Measurements from ENCODE around the gene RAB3IL1. TPM values are rescaled to one million over a fixed set of nuclear protein-coding genes. Genes with fewer than 3 reads are reported as not detected.

The RAB3IL1 gene
- total and polyA plus RNA-seq, 9 of the 15 experiments (the other 6 are each of a cell fraction or from before 2014, with no cell fraction given) = 0.15 to 42.6 (median 15.5) TPM

- no peak for TF ChIP-seq THRA (IDR thresholded peaks at IDR 0.05)
- TF ChIP-seq, protein P1, sequence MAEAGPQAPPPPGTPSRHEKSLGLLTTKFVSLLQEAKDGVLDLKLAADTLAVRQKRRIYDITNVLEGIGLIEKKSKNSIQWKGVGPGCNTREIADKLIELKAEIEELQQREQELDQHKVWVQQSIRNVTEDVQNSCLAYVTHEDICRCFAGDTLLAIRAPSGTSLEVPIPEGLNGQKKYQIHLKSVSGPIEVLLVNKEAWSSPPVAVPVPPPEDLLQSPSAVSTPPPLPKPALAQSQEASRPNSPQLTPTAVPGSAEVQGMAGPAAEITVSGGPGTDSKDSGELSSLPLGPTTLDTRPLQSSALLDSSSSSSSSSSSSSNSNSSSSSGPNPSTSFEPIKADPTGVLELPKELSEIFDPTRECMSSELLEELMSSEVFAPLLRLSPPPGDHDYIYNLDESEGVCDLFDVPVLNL (CRISPR knock-in tag; IDR thresholded peaks at IDR 0.05; ENCODE audit: low read depth) = no peak
- peak in 1 of 2 experiments; percentile 59; a peak in 1 of 4 replicates for TF ChIP-seq TEAD1 (CRISPR knock-in tag; IDR thresholded peaks at IDR 0.05)
- no peak for TF ChIP-seq ZNF785 (CRISPR knock-in tag; IDR thresholded peaks at IDR 0.05)
- no peak for TF ChIP-seq MYBL2 (IDR thresholded peaks at IDR 0.05; ENCODE audit: low read depth)
- TF ChIP-seq MYBL2 (CRISPR knock-in tag; IDR thresholded peaks at IDR 0.05; ENCODE audit: borderline replicate concordance) = no peak
- TF ChIP-seq SMAD4 (CRISPR knock-in tag; conservative IDR thresholded peaks at IDR 0.05) = peak; percentile 82
- TF ChIP-seq L3MBTL2 (IDR thresholded peaks at IDR 0.05) = no peak
- no peak for TF ChIP-seq TCF15 (CRISPR knock-in tag; IDR thresholded peaks at IDR 0.05)
- TF ChIP-seq JUND (IDR thresholded peaks at IDR 0.05; ENCODE audit: borderline replicate concordance, low read depth, low read length) = peak; percentile 66
- peak; percentile 3; the same call in 1 of the 3 replicates for TF ChIP-seq JUND (tag; IDR thresholded peaks at IDR 0.05; ENCODE audit: borderline replicate concordance, low read depth, low read length)
- TF ChIP-seq, protein P2, sequence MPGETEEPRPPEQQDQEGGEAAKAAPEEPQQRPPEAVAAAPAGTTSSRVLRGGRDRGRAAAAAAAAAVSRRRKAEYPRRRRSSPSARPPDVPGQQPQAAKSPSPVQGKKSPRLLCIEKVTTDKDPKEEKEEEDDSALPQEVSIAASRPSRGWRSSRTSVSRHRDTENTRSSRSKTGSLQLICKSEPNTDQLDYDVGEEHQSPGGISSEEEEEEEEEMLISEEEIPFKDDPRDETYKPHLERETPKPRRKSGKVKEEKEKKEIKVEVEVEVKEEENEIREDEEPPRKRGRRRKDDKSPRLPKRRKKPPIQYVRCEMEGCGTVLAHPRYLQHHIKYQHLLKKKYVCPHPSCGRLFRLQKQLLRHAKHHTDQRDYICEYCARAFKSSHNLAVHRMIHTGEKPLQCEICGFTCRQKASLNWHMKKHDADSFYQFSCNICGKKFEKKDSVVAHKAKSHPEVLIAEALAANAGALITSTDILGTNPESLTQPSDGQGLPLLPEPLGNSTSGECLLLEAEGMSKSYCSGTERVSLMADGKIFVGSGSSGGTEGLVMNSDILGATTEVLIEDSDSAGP (CRISPR knock-in tag; IDR thresholded peaks at IDR 0.05) = no peak
- peak; percentile 93 for TF ChIP-seq POLR2AphosphoS5 (IDR thresholded peaks at IDR 0.05; ENCODE audit: control insufficient read depth, insufficient read depth, low read depth, low read length)
- TF ChIP-seq TRIM25 (IDR thresholded peaks at IDR 0.05; ENCODE audit: borderline replicate concordance) = no peak
- no peak for TF ChIP-seq MIER1 (IDR thresholded peaks at IDR 0.05; ENCODE audit: low read depth)
- TF ChIP-seq CHD1 (IDR thresholded peaks at IDR 0.05; ENCODE audit: low read length) = peak; percentile 97
- TF ChIP-seq IRF1 (CRISPR knock-in tag; IDR thresholded peaks at IDR 0.05; ENCODE audit: borderline replicate concordance) = no peak
- no peak; the same call in 1 of the 2 replicates for TF ChIP-seq NBN (IDR thresholded peaks at IDR 0.05; ENCODE audit: low read depth)
- TF ChIP-seq U2AF1 (optimal IDR thresholded peaks at IDR 0.05; ENCODE audit: low read depth, low read length) = no peak
- TF ChIP-seq EZH2 (IDR thresholded peaks at IDR 0.05; ENCODE audit: borderline replicate concordance, low read depth, low read length) = no peak
- TF ChIP-seq MCM3 (IDR thresholded peaks at IDR 0.05) = no peak
- no peak for TF ChIP-seq ZNF12 (CRISPR knock-in tag; IDR thresholded peaks at IDR 0.05)
Observed at GRCh38 chr11:61966734-61967115, 49.4 kb upstream of the RAB3IL1 start (continued).

Measured in K562 (cell line).